ENCODE data around the gene PEX10. TPM values are rescaled to one million over a fixed set of nuclear protein-coding genes. Genes with fewer than 3 reads are reported as not detected.
"Not testable (repeated sequence)": the region's sequence is repeated elsewhere in the genome, so short reads cannot be mapped to it uniquely, and the experiment has no call there.

The PEX10 gene
- total RNA-seq, 5 donors from 2014 or later (not counting 1 experiment from before 2014, with no cell fraction given) = 11.7 to 13.2 (median 12.2) TPM

- ChIA-PET POLR2A (interaction anchor here in 1 of 2 donors (0.6 kb wide), 1 partner anchor 248 kb away, joined by 3 read pairs; no protein-coding TSS in a partner anchor), CTCF (no interaction called here)
- H3K4me3 Mint-ChIP-seq = no peak overlapping the region
- no peaks in the 10 kb centered on the region for H3K36me3 ChIP-seq (ENCODE audit: control insufficient read depth in 2 of 2, extremely low read depth in 1 of 2, insufficient read depth in 1 of 2, low read length in 1 of 2)
- H3K9me3 ChIP-seq = no peaks in the 10 kb centered on the region
- no peak overlapping the region for H3K27ac Mint-ChIP-seq
- no peak overlapping the region for H3K4me3 ChIP-seq (ENCODE audit: control insufficient read depth in 1 of 2, extremely low read depth in 1 of 2, low read length in 1 of 2)
- H3K27me3 Mint-ChIP-seq = peaks cover 5 to 13% of the 10 kb centered on the region in 2 donors
- H3K4me1 Mint-ChIP-seq = no peaks in the 10 kb centered on the region
- H3K9me3 Mint-ChIP-seq = no peaks in the 10 kb centered on the region
- DNase-seq = no peak
- H3K27me3 ChIP-seq (replicated peaks in 1 of 2; ENCODE audit: control insufficient read depth in 2 of 2, extremely low read depth in 1 of 2, insufficient read depth in 2 of 2, low read length in 1 of 2) = peaks cover 0 to 38% of the 10 kb centered on the region in 2 experiments
- ATAC-seq (replicated peaks in 1 of 4) = no peak
- 84% methylated on average over 12 of the region's 16 CpGs for WGBS (ENCODE audit: insufficient coverage)
- peaks cover 0 to 10% of the 10 kb centered on the region in 2 experiments for H3K4me1 ChIP-seq (ENCODE audit: control insufficient read depth in 1 of 2, extremely low read depth in 1 of 2, insufficient read depth in 2 of 2, low read length in 2 of 2)
- H3K36me3 Mint-ChIP-seq = no peaks in the 10 kb centered on the region
- no peak overlapping the region for H3K27ac ChIP-seq (ENCODE audit: low read length)
Observed at GRCh38 chr1:2445162-2445822, 32.9 kb upstream of the PEX10 start.

- Histone ChIP-seq H3K27me3 (replicated peaks in 1 of 2; ENCODE audit: control insufficient read depth in 2 of 2, extremely low read depth in 1 of 2, insufficient read depth in 2 of 2, low read length in 1 of 2) (peaks cover 0 to 38% of the 10 kb centered on the region in 2 experiments), H3K27ac (ENCODE audit: low read length) (no peak overlapping the region), H3K4me3 (ENCODE audit: control insufficient read depth in 1 of 2, extremely low read depth in 1 of 2, low read length in 1 of 2) (no peak overlapping the region), H3K36me3 (ENCODE audit: control insufficient read depth in 2 of 2, extremely low read depth in 1 of 2, insufficient read depth in 1 of 2, low read length in 1 of 2) (no peaks in the 10 kb centered on the region), H3K9me3 (no peaks in the 10 kb centered on the region), H3K4me1 (ENCODE audit: control insufficient read depth in 1 of 2, extremely low read depth in 1 of 2, insufficient read depth in 2 of 2, low read length in 2 of 2) (peaks cover 0 to 10% of the 10 kb centered on the region in 2 experiments)
- Mint-ChIP-seq H3K9me3 (no peaks in the 10 kb centered on the region), H3K27ac (no peak overlapping the region), H3K36me3 (no peaks in the 10 kb centered on the region), H3K27me3 (peaks cover 5 to 13% of the 10 kb centered on the region in 2 donors), H3K4me1 (no peaks in the 10 kb centered on the region), H3K4me3 (no peak overlapping the region)
- no peak for ATAC-seq (replicated peaks in 1 of 4)
- no peak for DNase-seq
- CTCF ChIA-PET = no interaction called here
- WGBS (ENCODE audit: insufficient coverage) = 36% methylated on average over 21 of the region's 27 CpGs
- POLR2A ChIA-PET = no interaction called here
Observed at GRCh38 chr1:2444138-2444591, 31.8 kb upstream of the PEX10 start.

- Histone ChIP-seq H3K27me3 (replicated peaks in 1 of 2; ENCODE audit: control insufficient read depth in 2 of 2, extremely low read depth in 1 of 2, insufficient read depth in 2 of 2, low read length in 1 of 2) (peaks cover 0 to 38% of the 10 kb centered on the region in 2 experiments), H3K9me3 (no peaks in the 10 kb centered on the region), H3K4me3 (ENCODE audit: control insufficient read depth in 1 of 2, extremely low read depth in 1 of 2, low read length in 1 of 2) (no peak overlapping the region), H3K36me3 (ENCODE audit: control insufficient read depth in 2 of 2, extremely low read depth in 1 of 2, insufficient read depth in 1 of 2, low read length in 1 of 2) (no peaks in the 10 kb centered on the region), H3K4me1 (ENCODE audit: control insufficient read depth in 1 of 2, extremely low read depth in 1 of 2, insufficient read depth in 2 of 2, low read length in 2 of 2) (peaks cover 0 to 10% of the 10 kb centered on the region in 2 experiments), H3K27ac (ENCODE audit: low read length) (no peak overlapping the region)
- ChIA-PET CTCF (interaction anchor here in 1 of 2 donors (0.6 kb wide), 1 partner anchor 172 kb away, joined by 3 read pairs; no protein-coding TSS in a partner anchor), POLR2A (no interaction called here)
- peak overlapping the region in 1 of 3 donors; percentile 52 for H3K4me3 Mint-ChIP-seq
- 3% methylated on average over 103 of the region's 107 CpGs for WGBS (ENCODE audit: insufficient coverage)
- DNase-seq (peak in 14 of 35 experiments; percentile 6 to 44 (median 18)), ATAC-seq (replicated peaks in 1 of 4) (peak; percentile 50 to 67 (median 61))
- no peaks in the 10 kb centered on the region for H3K9me3 Mint-ChIP-seq
- H3K4me1 Mint-ChIP-seq = no peaks in the 10 kb centered on the region
- peaks cover 5 to 13% of the 10 kb centered on the region in 2 donors for H3K27me3 Mint-ChIP-seq
- H3K27ac Mint-ChIP-seq = no peak overlapping the region
- H3K36me3 Mint-ChIP-seq = no peaks in the 10 kb centered on the region
Observed at GRCh38 chr1:2443277-2444137, 31.1 kb upstream of the PEX10 start.

GRCh38 chr1:2442661-2443060, 30.3 kb upstream of the PEX10 start:
- ATAC-seq (replicated peaks in 1 of 4) = no peak
- H3K4me1 ChIP-seq (ENCODE audit: control insufficient read depth in 1 of 2, extremely low read depth in 1 of 2, insufficient read depth in 2 of 2, low read length in 2 of 2) = peaks cover 0 to 10% of the 10 kb centered on the region in 2 experiments
- no peaks in the 10 kb centered on the region for H3K9me3 ChIP-seq
- H3K4me3 ChIP-seq (ENCODE audit: control insufficient read depth in 1 of 2, extremely low read depth in 1 of 2, low read length in 1 of 2) = no peak overlapping the region
- no peak for DNase-seq
- no peak overlapping the region for H3K27ac ChIP-seq (ENCODE audit: low read length)
- Mint-ChIP-seq H3K4me3 (peak overlapping the region in 1 of 3 donors; percentile 52), H3K27ac (no peak overlapping the region), H3K27me3 (peaks cover 5 to 13% of the 10 kb centered on the region in 2 donors), H3K4me1 (no peaks in the 10 kb centered on the region), H3K9me3 (no peaks in the 10 kb centered on the region), H3K36me3 (peaks cover under 1% of the 10 kb centered on the region)
- H3K36me3 ChIP-seq (ENCODE audit: control insufficient read depth in 2 of 2, extremely low read depth in 1 of 2, insufficient read depth in 1 of 2, low read length in 1 of 2) = no peaks in the 10 kb centered on the region
- WGBS (ENCODE audit: insufficient coverage) = 89% methylated on average over 3 of the region's 6 CpGs
- H3K27me3 ChIP-seq (replicated peaks in 1 of 2; ENCODE audit: control insufficient read depth in 2 of 2, extremely low read depth in 1 of 2, insufficient read depth in 2 of 2, low read length in 1 of 2) = peaks cover 0 to 38% of the 10 kb centered on the region in 2 experiments
- POLR2A ChIA-PET = no interaction called here
- CTCF ChIA-PET = no interaction called here

GRCh38 chr1:2441746-2442145, 29.4 kb upstream of the PEX10 start:
- DNase-seq = no peak
- ATAC-seq (replicated peaks in 1 of 4) = no peak
- Histone ChIP-seq H3K36me3 (ENCODE audit: control insufficient read depth in 2 of 2, extremely low read depth in 1 of 2, insufficient read depth in 1 of 2, low read length in 1 of 2) (no peaks in the 10 kb centered on the region), H3K27ac (ENCODE audit: low read length) (no peak overlapping the region), H3K27me3 (replicated peaks in 1 of 2; ENCODE audit: control insufficient read depth in 2 of 2, extremely low read depth in 1 of 2, insufficient read depth in 2 of 2, low read length in 1 of 2) (peaks cover 0 to 38% of the 10 kb centered on the region in 2 experiments), H3K4me1 (ENCODE audit: control insufficient read depth in 1 of 2, extremely low read depth in 1 of 2, insufficient read depth in 2 of 2, low read length in 2 of 2) (peaks cover 0 to 10% of the 10 kb centered on the region in 2 experiments), H3K4me3 (ENCODE audit: control insufficient read depth in 1 of 2, extremely low read depth in 1 of 2, low read length in 1 of 2) (no peak overlapping the region), H3K9me3 (no peaks in the 10 kb centered on the region)
- Mint-ChIP-seq H3K27me3 (peaks cover 5 to 13% of the 10 kb centered on the region in 2 donors), H3K4me3 (no peak overlapping the region), H3K4me1 (no peaks in the 10 kb centered on the region), H3K36me3 (peaks cover 3% of the 10 kb centered on the region), H3K9me3 (no peaks in the 10 kb centered on the region), H3K27ac (no peak overlapping the region)
- ChIA-PET CTCF (no interaction called here), POLR2A (no interaction called here)
- 67% methylated on average over 7 of the region's 13 CpGs for WGBS (ENCODE audit: insufficient coverage)

GRCh38 chr1:2440346-2440745, 28.0 kb upstream of the PEX10 start:
- Histone ChIP-seq H3K27me3 (replicated peaks in 1 of 2; ENCODE audit: control insufficient read depth in 2 of 2, extremely low read depth in 1 of 2, insufficient read depth in 2 of 2, low read length in 1 of 2) (peaks cover 0 to 38% of the 10 kb centered on the region in 2 experiments), H3K4me1 (ENCODE audit: control insufficient read depth in 1 of 2, extremely low read depth in 1 of 2, insufficient read depth in 2 of 2, low read length in 2 of 2) (peaks cover 0 to 10% of the 10 kb centered on the region in 2 experiments)
- 95% methylated on average over 22 of the region's 23 CpGs for WGBS (ENCODE audit: insufficient coverage)
- H3K9me3 Mint-ChIP-seq; CTCF ChIA-PET; H3K27ac ChIP-seq (ENCODE audit: low read length); H3K27ac Mint-ChIP-seq; ATAC-seq (replicated peaks in 1 of 4); H3K4me3 Mint-ChIP-seq; H3K9me3 ChIP-seq; H3K4me3 ChIP-seq (ENCODE audit: control insufficient read depth in 1 of 2, extremely low read depth in 1 of 2, low read length in 1 of 2); H3K36me3 Mint-ChIP-seq; H3K36me3 ChIP-seq (ENCODE audit: control insufficient read depth in 2 of 2, extremely low read depth in 1 of 2, insufficient read depth in 1 of 2, low read length in 1 of 2); H3K4me1 Mint-ChIP-seq; POLR2A ChIA-PET: not testable (repeated sequence)
- H3K27me3 Mint-ChIP-seq = peaks cover 5 to 13% of the 10 kb centered on the region in 2 donors
- DNase-seq = peak in 3 of 35 experiments; percentile 11 to 18 (median 13)

All from T-cell (primary cell).